ENCODE results near the gene FAM187B.
A peak's percentile ranks its signal among the peaks of the same experiment; 100 is the strongest.

FAM187B gene

DNA sequence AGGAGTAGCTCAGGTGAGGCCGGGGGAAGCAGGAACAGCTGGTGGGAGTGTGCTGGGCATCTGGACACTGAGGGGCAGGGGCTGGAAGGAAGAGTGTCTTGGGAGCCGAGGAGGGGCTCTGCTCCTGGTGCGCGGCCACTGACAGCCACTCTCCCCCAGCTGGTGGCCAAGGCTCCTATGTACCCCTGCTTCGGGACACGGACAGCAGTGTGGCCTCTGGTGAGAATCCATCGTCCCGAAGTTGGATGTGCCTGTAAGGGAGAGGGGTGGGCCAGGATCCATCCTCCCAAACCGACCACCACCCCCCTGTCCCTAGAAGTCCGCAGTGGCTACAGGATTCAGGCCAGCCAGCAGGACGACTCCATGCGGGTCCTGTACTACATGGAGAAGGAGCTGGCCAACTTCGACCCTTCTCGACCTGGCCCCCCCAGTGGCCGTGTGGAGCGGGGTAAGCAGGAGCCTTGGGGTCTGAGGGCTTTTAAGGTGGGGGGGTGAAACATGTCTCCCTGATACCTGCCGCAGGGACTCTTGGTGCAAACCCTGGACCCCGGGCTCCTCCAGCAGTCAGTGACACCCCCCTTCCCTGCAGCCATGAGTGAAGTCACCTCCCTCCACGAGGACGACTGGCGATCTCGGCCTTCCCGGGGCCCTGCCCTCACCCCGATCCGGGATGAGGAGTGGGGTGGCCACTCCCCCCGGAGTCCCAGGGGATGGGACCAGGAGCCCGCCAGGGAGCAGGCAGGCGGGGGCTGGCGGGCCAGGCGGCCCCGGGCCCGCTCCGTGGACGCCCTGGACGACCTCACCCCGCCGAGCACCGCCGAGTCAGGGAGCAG, 38.2 kb upstream of the FAM187B start:
- H3K4me2 ChIP-seq (ENCODE audit: low read length): peak overlapping the region; percentile 98
- peak overlapping the region; percentile 91 for H3K27ac ChIP-seq (ENCODE audit: low read depth, low read length)
- peaks cover 7% of the 10 kb centered on the region; the same call in 1 of the 2 replicates for H4K20me1 ChIP-seq (ENCODE audit: control insufficient read depth, insufficient read depth, low read depth, low read length)
- no peaks in the 10 kb centered on the region for H3K9me3 ChIP-seq (ENCODE audit: control insufficient read depth, insufficient read depth, low read length)
- H3K9me2 ChIP-seq (replicated peaks; ENCODE audit: control insufficient read depth, low read length): no peaks in the 10 kb centered on the region
- TF ChIP-seq CTCF (IDR thresholded peaks at IDR 0.05; ENCODE audit: low read depth, low read length, poor library complexity, severe bottlenecking) (no peak), EZH2phosphoT487 (IDR thresholded peaks at IDR 0.05; ENCODE audit: borderline replicate concordance, low read length) (no peak)
- H3K27me3 ChIP-seq (ENCODE audit: control insufficient read depth, low read length): no peaks in the 10 kb centered on the region
- H3K36me3 ChIP-seq (ENCODE audit: control insufficient read depth, low read length): peaks cover 64% of the 10 kb centered on the region
- peaks cover 37% of the 10 kb centered on the region for H3K79me2 ChIP-seq (ENCODE audit: control insufficient read depth, low read length)
- peaks cover 16% of the 10 kb centered on the region for H3F3A ChIP-seq (ENCODE audit: control insufficient read depth, insufficient read depth)
- peaks cover 55% of the 10 kb centered on the region for H3K4me1 ChIP-seq (ENCODE audit: control insufficient read depth, low read length)
- H3K4me3 ChIP-seq (ENCODE audit: low read length): peak overlapping the region; percentile 99

DNA sequence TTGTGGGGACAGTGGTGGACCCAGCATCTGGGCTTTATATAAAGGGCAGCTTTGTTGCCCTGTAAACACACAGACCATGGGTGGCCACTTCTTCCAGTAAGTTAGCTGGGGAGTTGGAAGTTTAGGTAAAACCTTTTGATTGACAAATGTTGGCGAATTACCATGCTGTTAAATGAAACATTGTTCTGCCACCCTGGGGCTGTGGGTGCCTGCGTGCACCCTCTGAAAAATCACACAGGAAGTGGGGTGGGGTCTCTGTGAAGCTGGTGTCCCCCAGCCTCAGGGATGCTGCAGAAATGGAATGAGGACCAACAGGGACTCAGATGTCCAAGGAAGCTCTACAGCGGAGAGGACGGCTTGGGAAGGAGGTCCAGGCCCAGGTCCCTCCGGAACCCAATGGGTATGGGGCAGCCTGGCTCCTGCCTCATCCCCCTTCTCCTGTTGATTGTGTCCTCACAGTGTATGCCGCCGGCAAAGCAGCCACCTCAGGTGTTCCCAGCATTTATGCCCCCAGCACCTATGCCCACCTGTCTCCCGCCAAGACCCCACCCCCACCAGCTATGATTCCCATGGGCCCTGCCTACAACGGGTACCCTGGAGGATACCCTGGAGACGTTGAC, 37.5 kb upstream of the FAM187B start:
- peaks cover 47% of the 10 kb centered on the region for H3K4me1 ChIP-seq (ENCODE audit: control insufficient read depth, low read length)
- no peaks in the 10 kb centered on the region for H3K9me2 ChIP-seq (replicated peaks; ENCODE audit: control insufficient read depth, low read length)
- TF ChIP-seq CTCF (IDR thresholded peaks at IDR 0.05; ENCODE audit: low read depth, low read length, poor library complexity, severe bottlenecking) (no peak), EZH2phosphoT487 (IDR thresholded peaks at IDR 0.05; ENCODE audit: borderline replicate concordance, low read length) (no peak)
- no peak overlapping the region for H3K4me3 ChIP-seq (ENCODE audit: low read length)
- H3K27ac ChIP-seq (ENCODE audit: low read depth, low read length): no peak overlapping the region
- H3K36me3 ChIP-seq (ENCODE audit: control insufficient read depth, low read length): peaks cover 59% of the 10 kb centered on the region
- H4K20me1 ChIP-seq (ENCODE audit: control insufficient read depth, insufficient read depth, low read depth, low read length): peaks cover 7% of the 10 kb centered on the region; the same call in 1 of the 2 replicates
- peak overlapping the region; percentile 98 for H3K4me2 ChIP-seq (ENCODE audit: low read length)
- peaks cover 30% of the 10 kb centered on the region for H3K79me2 ChIP-seq (ENCODE audit: control insufficient read depth, low read length)
- no peaks in the 10 kb centered on the region for H3K9me3 ChIP-seq (ENCODE audit: control insufficient read depth, insufficient read depth, low read length)
- H3F3A ChIP-seq (ENCODE audit: control insufficient read depth, insufficient read depth): peaks cover 16% of the 10 kb centered on the region
- no peaks in the 10 kb centered on the region for H3K27me3 ChIP-seq (ENCODE audit: control insufficient read depth, low read length)

DNA sequence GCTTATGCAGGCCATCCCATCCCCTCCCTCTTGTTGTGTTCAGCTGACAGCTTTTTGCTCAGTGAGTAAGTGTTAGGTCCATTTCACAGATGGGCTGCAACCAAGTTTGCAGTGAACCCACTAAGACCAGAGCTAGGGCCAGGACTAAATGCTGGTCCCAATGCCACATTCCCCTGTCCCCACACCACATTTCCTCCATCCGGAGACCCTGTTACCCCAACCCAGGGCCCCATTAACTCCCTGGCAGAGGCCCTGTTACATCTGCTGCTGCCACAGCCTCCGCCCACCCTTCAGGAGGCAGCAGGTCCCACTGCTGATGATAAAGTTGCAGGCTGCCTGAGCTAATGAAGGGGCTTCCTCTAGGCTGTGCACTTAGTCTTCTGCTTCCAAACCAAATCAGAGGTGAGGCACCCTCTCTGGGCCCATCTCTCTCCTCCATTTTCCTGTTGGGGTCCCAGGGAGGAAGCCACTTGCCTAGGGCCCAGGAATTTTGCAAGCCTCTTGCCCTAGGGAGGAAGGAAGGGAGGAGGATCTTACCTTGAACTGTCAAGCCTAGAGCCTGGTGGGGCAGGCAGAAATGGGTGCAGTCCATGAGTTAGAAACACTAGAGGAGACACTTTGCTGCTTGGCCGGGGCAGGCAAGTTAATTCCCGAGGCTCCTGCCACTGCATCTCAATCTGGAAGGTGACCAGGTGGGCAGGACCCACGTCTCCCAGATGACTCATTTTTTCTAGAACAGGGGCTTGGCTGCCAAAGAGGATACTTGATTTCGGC, 36.8 kb upstream of the FAM187B start:
- H3K4me1 ChIP-seq (ENCODE audit: control insufficient read depth, low read length): peaks cover 40% of the 10 kb centered on the region
- peaks cover 23% of the 10 kb centered on the region for H3K79me2 ChIP-seq (ENCODE audit: control insufficient read depth, low read length)
- H3K4me2 ChIP-seq (ENCODE audit: low read length): peak overlapping the region; percentile 26
- H3K36me3 ChIP-seq (ENCODE audit: control insufficient read depth, low read length): peaks cover 52% of the 10 kb centered on the region
- H4K20me1 ChIP-seq (ENCODE audit: control insufficient read depth, insufficient read depth, low read depth, low read length): peaks cover 6% of the 10 kb centered on the region; the same call in 1 of the 2 replicates
- TF ChIP-seq CTCF (IDR thresholded peaks at IDR 0.05; ENCODE audit: low read depth, low read length, poor library complexity, severe bottlenecking) (no peak), EZH2phosphoT487 (IDR thresholded peaks at IDR 0.05; ENCODE audit: borderline replicate concordance, low read length) (no peak)
- H3F3A ChIP-seq (ENCODE audit: control insufficient read depth, insufficient read depth): peaks cover 16% of the 10 kb centered on the region
- 0 out of 2 replicates have a peak overlapping the region, but pooled peaks have one; percentile 3 for H3K27ac ChIP-seq (ENCODE audit: low read depth, low read length)
- no peaks in the 10 kb centered on the region for H3K9me2 ChIP-seq (replicated peaks; ENCODE audit: control insufficient read depth, low read length)
- H3K4me3 ChIP-seq (ENCODE audit: low read length): no peak overlapping the region
- H3K27me3 ChIP-seq (ENCODE audit: control insufficient read depth, low read length): no peaks in the 10 kb centered on the region
- no peaks in the 10 kb centered on the region for H3K9me3 ChIP-seq (ENCODE audit: control insufficient read depth, insufficient read depth, low read length)
